ENCODE data around the gene MUSTN1.

The MUSTN1 gene

DNA sequence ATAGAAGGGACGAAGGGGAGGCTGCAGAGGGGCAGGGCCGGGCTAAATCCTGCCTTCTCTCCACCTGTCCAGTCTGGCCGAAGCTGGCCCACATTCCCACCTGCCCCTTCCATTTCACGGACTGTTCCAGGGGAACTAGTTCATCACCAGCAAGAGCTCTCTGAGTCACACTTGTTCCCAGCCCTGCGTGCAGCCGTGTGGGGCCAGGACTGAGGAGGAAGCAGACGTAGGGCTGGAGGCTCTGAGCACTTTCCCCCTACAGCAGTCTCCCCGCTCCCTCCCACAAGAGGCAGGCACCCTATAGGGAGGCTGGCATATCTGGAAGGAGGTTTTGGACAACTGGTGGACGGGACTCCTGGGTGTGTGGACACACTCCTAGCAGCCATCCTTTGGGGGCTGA is 7.4 kb downstream of the MUSTN1 start:
- H3K4me3 ChIP-seq (ENCODE audit: low read depth, low read length): no peak overlapping the region
- DNase-seq (ENCODE audit: low read depth, low spot score): peak; percentile 28
- in situ Hi-C loops (cut with HindIII; ENCODE audit: low sequenced_read_pairs): no loop called here
- TF ChIP-seq, protein P1, sequence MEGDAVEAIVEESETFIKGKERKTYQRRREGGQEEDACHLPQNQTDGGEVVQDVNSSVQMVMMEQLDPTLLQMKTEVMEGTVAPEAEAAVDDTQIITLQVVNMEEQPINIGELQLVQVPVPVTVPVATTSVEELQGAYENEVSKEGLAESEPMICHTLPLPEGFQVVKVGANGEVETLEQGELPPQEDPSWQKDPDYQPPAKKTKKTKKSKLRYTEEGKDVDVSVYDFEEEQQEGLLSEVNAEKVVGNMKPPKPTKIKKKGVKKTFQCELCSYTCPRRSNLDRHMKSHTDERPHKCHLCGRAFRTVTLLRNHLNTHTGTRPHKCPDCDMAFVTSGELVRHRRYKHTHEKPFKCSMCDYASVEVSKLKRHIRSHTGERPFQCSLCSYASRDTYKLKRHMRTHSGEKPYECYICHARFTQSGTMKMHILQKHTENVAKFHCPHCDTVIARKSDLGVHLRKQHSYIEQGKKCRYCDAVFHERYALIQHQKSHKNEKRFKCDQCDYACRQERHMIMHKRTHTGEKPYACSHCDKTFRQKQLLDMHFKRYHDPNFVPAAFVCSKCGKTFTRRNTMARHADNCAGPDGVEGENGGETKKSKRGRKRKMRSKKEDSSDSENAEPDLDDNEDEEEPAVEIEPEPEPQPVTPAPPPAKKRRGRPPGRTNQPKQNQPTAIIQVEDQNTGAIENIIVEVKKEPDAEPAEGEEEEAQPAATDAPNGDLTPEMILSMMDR (IDR thresholded peaks at IDR 0.05; ENCODE audit: low read depth, low read length): no peak

- TF ChIP-seq, protein P1 (IDR thresholded peaks at IDR 0.05; ENCODE audit: low read depth, low read length): no peak
- in situ Hi-C loops (cut with HindIII; ENCODE audit: low sequenced_read_pairs): no loop called here
Measured at GRCh38 chr3:52824037-52824436, 10.8 kb downstream of the MUSTN1 start.

DNA sequence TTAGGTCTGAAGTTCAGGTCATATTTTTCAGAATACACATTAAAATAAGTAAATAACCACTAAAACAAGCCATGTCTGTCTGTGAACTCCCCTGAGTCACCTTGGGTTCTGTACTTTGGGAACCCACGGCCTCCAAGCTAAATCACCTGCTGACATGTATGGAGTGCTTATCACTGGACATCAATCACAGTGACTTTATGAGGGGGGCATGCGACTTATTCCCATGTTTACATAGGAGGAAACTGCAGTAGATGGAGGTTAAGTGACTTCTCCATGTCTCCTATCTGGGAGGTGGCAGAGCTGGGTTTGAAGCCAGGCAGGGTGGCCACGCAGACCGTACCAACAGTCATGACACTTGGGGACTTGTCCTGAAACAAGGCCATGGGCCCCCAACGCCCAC is 12.5 kb downstream of the MUSTN1 start:
- H3K4me3 ChIP-seq (ENCODE audit: low read depth, low read length): no peak overlapping the region
- no peak for DNase-seq (ENCODE audit: low read depth, low spot score)
- in situ Hi-C loops (cut with HindIII; ENCODE audit: low sequenced_read_pairs): no loop called here
- TF ChIP-seq, protein P1 (IDR thresholded peaks at IDR 0.05; ENCODE audit: low read depth, low read length): no peak

More at GRCh38 chr3:52824037-52824436, 10.8 kb downstream of the MUSTN1 start:
- no peak overlapping the region for H3K4me3 ChIP-seq (ENCODE audit: low read depth, low read length)
- no peak for DNase-seq (ENCODE audit: low read depth, low spot score)

GRCh38 chr3:52820736-52821135 is 14.1 kb downstream of the MUSTN1 start:
- no peak overlapping the region for H3K4me3 ChIP-seq (ENCODE audit: low read depth, low read length)
- TF ChIP-seq, protein P1 (IDR thresholded peaks at IDR 0.05; ENCODE audit: low read depth, low read length): peak; percentile 76
- in situ Hi-C loops (cut with HindIII; ENCODE audit: low sequenced_read_pairs): no loop called here
- peak; percentile 17 for DNase-seq (ENCODE audit: low read depth, low spot score)

- no peak for DNase-seq (ENCODE audit: low read depth, low spot score)
- no peak overlapping the region for H3K4me3 ChIP-seq (ENCODE audit: low read depth, low read length)
- in situ Hi-C loops (cut with HindIII; ENCODE audit: low sequenced_read_pairs): no loop called here
- TF ChIP-seq, protein P1 (IDR thresholded peaks at IDR 0.05; ENCODE audit: low read depth, low read length): no peak
Measured at GRCh38 chr3:52819936-52820335, 14.9 kb downstream of the MUSTN1 start.

GRCh38 chr3:52817860-52818259 is 17.0 kb downstream of the MUSTN1 start:
- no peak overlapping the region for H3K4me3 ChIP-seq (ENCODE audit: low read depth, low read length)
- TF ChIP-seq, protein P1 (IDR thresholded peaks at IDR 0.05; ENCODE audit: low read depth, low read length): no peak
- in situ Hi-C loops (cut with HindIII; ENCODE audit: low sequenced_read_pairs): no loop called here
- DNase-seq (ENCODE audit: low read depth, low spot score): no peak

DNA sequence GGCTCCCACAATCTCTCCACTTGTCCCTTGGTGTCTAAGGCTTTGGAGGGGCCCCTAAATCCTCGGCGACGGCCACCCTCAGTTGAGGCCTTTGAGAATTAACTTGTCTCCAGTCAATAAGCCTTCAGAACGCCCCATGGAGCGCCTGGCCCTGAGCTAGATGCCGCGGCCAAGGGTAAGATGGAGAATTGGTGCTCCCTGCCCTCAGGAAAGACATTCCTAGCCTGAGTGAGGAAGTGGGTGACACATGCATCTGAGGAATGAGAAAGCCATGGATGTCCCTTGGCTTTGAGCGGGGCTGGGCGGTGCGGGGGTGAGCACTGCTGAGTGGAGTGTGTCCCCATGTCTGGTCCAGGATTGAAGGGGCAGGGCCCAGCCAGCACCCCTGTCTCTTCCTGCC is 17.6 kb downstream of the MUSTN1 start:
- in situ Hi-C loops (cut with HindIII; ENCODE audit: low sequenced_read_pairs): no loop called here
- no peak for DNase-seq (ENCODE audit: low read depth, low spot score)
- TF ChIP-seq, protein P1 (IDR thresholded peaks at IDR 0.05; ENCODE audit: low read depth, low read length): no peak
- H3K4me3 ChIP-seq (ENCODE audit: low read depth, low read length): no peak overlapping the region
